ENCODE measurements around the gene HOXB2. TPM values are rescaled to one million over a fixed set of nuclear protein-coding genes. Genes with fewer than 3 reads are reported as not detected.

HOXB2 gene
- total RNA-seq, 2 experiments from 2014 or later, result 13.0 to 13.4 TPM

DNA sequence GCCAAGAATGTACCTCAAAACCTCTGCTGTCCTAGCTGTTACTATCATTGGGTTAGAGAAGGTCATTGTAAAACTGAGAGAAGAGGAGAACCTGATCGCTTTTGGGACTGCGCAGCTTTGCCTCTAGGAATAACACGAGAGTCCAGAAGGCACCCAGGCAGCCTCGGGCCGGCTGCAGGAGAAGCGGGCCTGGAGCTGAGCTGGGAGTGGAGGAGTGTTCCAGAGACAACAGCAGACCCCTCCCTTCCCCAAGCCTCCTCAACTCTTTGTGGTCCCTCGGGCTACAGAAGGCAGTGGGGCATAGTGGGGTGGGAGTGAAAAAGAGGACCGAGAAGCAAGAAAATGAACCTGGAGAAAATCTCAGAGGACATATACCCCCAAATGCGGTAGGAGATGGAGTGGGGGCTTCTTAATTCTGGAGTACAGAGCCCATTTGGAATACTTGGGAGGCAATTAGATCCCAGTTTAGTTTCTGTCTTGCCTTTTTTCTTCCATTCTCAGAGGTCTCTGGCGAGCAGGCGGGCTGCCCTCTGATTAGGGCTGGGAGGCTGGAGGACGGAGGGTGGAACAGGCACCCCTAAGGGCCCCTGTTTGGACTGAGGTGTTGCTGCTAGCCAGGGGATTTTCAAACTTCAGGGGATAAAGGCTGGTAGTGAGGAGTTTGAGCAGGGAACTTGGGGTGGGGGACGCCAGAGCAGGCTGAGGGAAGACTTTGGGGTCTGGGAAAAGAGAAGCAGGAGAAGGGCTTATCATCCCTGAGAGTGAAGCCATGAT, 13.3 kb upstream of the HOXB2 start:
- ChIA-PET CTCF (no interaction called here), POLR2A (no interaction called here)

DNA sequence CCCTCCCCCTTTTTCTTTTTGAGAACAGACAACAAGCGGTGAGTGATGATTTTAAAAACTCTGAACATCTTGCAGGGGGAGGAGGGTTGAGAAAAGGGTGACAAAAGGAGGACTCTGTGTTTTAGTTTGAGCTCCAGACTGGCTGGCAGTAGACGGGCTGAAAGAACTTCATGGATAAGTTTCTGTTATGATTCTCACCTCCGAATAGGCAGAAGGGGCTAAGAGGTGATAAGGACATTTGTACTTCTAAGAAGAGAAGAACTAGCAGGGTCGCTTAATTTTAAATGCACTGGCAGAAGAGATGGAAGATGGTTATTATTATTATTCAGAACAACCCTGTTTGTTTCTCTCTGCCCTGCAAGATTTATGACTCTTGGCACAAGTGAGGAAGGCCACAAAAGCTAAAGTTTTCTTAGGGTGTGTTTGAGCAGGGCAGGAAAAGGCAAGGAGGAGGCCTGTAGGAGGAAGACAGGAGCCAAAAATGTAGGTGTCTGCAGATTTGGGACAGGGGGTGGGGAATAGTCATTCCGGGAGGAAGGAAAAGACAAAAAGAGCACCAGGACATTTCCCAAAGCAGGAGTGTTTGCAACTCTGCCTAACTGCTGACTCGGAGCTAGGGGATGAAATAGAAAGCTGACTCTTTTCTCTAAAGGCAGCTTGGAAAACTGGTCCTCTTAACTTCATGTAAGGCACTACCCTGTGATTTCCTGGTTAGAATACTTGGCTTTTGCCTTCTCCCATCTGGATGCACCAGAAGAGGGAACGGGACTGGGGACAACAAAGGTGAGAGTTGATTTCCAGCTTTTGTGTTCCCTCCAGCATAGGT, 11.9 kb upstream of the HOXB2 start:
- CTCF ChIA-PET, result interaction anchor here (0.7 to 1.0 kb wide), 3 partner anchors 20 to 204 kb away, joined by 3 to 5 read pairs (median 4); no protein-coding TSS in a partner anchor
- POLR2A ChIA-PET, result interaction anchor here (0.5 kb wide), 3 partner anchors 10 to 527 kb away, joined by 3 to 6 read pairs (median 3); no protein-coding TSS in a partner anchor

DNA sequence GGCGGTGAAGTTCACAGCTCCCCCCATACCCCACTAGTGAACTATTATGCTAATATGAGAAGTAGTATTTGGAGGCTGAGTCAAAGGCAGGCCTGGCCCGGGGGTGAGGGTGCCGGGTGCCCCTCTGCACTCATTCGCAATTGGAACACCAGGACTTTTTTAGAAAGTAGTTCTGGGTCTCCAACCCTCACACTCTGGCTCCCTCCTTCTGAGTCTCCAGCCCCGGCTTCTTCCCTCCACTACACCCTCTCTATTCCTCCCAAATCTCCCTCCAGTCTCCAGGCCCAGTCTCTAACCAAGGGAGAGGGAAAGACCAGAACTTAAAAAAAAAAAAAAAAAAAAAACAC, 11.3 kb upstream of the HOXB2 start:
- CTCF ChIA-PET, result interaction anchor here (0.7 to 1.0 kb wide), 3 partner anchors 20 to 203 kb away, joined by 3 to 5 read pairs (median 4); no protein-coding TSS in a partner anchor

DNA sequence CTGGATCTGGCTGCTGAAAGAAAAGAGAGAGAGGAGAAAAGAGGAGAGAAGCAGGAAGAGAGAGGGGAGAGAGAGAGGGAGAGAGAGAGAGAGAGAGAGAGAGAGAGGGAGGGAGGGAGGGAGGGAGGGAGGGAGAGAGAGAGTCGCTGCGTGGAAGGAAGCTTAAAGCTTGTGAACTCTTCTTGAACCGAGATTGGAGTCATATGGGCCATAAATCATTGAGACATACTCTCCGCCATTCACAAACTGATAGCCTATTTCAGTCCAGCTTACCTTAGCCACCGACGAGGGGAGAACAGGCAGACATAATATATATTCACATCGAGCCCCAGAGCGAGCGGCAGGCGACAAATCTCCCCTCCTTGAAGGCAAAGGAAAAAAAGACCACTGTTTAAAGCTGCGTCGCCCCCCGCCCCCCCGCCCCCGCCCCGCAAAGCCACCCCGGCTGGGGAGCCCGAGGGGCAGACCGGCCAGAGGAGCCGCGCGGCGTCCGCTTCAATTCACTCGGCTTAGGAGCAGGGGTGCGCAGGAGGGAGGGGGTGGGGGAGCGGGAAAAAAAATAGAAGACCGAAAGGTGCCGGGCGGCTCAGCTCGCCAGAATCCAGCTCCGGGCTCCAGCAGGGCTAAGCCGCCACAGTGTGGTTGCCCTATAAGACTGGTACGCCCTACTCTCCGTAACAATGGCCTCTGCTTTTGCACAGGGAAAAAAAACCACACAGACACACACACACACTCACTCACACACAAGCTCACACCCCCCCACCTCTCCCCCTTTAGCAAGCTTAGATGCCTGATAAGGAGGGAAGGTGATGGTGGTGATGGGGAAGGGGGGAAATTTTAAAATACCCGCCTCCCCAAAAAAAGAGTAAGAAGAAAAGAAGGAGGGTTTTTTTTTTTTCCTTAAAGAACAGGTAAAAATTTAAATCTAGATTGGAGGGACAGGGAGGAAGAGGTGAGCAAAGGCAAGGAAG, 10.6 kb upstream of the HOXB2 start:
- ChIA-PET CTCF (interaction anchor here (0.7 to 0.9 kb wide), 2 partner anchors 32 to 223 kb away, joined by 3 read pairs; no protein-coding TSS in a partner anchor), POLR2A (interaction anchor here (0.5 to 0.7 kb wide), 2 partner anchors 24 to 431 kb away, joined by 4 to 6 read pairs; no protein-coding TSS in a partner anchor)

More for the DNA sequence above, 11.3 kb upstream of the HOXB2 start:
- POLR2A ChIA-PET, result interaction anchor here (0.5 to 0.7 kb wide), 2 partner anchors 24 to 432 kb away, joined by 4 to 6 read pairs; no protein-coding TSS in a partner anchor

DNA sequence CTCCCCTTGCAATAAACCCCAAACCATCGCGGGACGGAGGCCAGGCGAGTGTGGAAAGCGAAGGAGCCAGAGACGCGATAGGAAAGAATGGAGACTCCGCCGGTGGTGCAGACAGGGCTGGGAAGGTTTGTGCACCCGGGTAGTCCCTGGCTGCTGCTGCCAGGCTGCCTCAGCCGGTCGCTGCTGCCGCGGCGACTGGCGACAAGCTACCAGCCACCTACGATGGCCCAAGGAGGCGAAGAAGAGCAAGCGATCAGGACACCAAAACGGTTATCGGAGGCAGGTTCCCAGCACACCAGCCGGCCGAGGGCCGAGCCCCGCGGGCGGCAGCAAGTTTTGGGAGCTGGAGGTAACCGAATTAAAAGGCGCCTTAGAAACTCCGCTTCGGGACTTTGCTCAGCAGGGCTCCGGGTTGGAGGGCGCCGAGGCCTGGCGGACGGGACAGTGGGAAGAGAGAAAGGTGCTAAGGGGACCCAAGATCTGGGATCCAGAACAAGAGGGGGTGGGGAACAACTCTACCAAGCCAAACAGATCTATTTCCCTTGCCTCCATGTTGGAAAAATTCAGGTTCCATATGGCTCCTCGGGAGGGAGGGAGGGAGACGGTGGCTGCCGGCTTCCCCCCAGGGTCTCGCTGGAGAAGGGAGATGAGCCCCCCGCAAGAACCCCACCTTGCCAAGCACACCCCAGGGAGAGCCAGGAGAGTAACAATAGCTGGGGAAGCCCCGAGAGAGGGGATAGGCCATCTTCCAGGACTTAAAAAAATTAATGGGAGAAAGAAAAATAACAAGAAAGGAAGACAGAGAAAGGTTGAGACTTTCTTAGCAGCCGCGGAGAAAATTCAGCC, 9.7 kb upstream of the HOXB2 start:
- ChIA-PET POLR2A (no interaction called here), CTCF (interaction anchor here (0.9 kb wide), 1 partner anchor 222 kb away, joined by 3 read pairs; no protein-coding TSS in a partner anchor)

DNA sequence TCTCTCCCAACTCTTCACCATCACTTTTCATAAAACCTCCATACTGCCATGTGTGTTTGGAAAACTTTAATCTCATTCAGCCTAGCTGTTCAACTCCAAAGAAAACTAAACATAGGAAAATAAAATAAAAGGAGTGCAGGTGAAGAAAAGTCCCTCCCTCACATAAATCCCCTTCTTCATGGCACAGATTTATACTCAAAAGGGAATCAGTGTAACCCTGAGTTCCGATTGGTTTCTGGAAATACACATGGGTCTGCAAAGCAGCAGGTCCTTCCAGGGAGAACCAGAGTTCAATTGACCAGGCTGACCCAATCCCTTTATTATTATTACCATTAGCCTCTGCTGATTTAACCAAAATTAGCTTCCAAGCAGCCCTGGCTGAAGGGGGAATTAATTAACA, 8.9 kb upstream of the HOXB2 start:
- ChIA-PET POLR2A (no interaction called here), CTCF (no interaction called here)

DNA sequence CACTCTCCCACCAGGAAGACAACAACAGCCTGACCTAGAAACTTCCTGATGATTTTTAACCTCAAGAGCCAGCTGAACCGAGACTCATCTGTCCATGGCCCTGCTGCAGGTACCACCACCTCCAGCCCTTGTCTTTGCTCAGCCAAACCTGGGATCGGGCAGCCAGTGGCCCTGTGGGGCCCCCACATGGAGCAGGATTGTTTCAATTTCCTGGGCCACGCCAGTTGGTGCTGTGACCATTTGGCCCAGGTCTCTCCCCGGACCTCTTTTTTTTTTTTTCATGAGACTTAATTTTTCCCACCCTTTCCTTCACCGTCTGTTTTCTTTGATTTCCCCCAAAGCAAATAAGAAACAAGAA, 8.3 kb upstream of the HOXB2 start:
- ChIA-PET CTCF (no interaction called here), POLR2A (no interaction called here)

DNA sequence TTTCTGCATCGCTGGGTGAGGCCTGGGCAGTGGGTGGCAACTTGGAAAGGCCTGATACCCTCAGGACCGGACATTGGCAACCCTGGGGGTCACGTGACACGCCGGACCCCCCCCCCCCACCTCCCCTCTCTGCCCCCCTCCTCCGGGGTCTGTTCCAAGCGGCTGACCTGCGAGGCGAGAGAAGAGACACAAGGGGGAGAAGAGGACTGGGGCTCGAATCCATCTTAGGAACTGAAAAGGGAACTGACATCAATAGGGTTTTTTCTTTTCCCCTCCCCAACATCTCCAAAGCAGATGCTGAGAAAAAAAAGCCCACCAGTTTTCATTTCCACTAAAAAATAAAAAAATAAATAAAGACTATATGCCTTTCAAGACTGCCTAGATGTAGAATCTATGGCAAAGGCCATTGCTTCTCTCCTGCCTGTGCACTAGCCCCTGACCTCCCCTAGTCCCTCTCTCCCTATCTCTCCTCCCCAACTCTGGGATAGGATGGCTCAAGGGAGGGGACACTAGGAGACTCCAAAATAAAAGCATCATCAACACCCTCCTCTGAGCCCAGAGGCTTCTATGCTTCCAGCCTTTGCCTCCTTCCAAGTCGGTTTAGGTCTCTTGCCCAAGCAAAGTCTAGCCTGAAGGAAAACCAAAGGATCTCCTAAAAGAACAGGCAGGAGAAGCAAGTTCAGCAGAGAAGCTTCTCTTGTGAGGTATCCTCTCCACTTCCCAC, 7.7 kb upstream of the HOXB2 start:
- POLR2A ChIA-PET, result no interaction called here
- CTCF ChIA-PET, result interaction anchor here (0.6 to 1.1 kb wide), 2 partner anchors 11 to 135 kb away, joined by 3 read pairs; no protein-coding TSS in a partner anchor

DNA sequence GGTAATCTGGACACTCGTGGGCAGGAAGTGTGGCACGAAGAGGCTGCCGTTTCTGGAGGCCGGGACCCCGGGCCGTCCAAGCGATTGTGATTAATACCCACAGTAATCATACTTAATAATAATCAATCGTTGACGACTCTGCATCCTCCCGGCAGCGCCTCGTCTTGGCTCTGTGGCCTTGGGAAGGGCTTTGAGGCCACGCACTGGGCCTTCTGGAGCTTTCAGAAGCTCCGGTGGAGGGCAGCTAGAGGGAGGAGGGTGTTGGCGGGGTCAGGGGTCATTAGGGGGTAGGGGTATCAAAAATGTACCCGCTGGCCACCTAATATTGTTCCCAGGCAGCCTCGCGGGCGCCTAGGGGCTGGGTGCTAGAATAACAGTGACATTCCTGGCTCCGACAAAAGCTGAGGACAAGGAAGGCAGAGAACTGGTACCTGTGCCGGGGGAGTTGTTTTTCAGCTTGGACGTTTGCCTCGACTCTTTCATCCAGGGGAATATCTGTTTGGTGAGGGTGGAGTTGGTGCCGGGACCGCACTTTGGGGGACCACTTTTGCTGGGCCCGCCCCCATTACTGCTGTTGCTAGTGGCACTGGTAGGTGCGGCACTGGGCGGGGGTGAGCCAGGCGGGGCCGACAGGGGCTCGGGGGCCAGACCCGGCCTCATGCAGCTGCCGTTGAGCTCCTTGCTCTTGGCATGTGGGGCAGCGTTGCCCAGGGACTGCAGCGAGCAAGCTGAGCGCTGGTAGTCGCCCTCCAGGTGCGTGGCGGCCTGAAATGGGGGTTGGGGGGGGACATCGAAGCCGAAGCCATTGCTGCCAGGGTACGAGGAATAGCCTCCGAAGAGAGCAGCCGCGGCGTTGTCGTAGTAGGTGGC, 6.9 kb upstream of the HOXB2 start:
- POLR2A ChIA-PET, result no interaction called here
- CTCF ChIA-PET, result interaction anchor here (0.6 to 1.1 kb wide), 2 partner anchors 10 to 135 kb away, joined by 3 read pairs; no protein-coding TSS in a partner anchor

DNA sequence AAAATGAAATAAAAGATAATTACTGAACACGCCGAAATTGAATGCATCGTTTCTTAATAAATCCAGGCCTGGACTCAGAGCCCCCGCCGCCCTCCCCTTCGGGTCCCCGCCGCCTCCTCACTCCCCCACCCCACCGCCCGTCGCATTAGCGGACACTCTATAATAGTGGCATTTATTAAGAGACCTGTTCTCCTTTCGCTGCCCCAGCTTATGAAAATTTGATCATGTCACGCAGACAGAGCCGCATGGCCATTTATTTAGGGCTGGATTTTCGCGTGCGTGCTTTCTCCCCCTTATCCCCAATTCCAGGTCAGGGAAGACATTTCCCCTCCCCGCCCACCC, 6.3 kb upstream of the HOXB2 start:
- ChIA-PET CTCF (interaction anchor here (1.1 kb wide), 1 partner anchor 10 kb away, joined by 3 read pairs; no protein-coding TSS in a partner anchor), POLR2A (no interaction called here)

DNA sequence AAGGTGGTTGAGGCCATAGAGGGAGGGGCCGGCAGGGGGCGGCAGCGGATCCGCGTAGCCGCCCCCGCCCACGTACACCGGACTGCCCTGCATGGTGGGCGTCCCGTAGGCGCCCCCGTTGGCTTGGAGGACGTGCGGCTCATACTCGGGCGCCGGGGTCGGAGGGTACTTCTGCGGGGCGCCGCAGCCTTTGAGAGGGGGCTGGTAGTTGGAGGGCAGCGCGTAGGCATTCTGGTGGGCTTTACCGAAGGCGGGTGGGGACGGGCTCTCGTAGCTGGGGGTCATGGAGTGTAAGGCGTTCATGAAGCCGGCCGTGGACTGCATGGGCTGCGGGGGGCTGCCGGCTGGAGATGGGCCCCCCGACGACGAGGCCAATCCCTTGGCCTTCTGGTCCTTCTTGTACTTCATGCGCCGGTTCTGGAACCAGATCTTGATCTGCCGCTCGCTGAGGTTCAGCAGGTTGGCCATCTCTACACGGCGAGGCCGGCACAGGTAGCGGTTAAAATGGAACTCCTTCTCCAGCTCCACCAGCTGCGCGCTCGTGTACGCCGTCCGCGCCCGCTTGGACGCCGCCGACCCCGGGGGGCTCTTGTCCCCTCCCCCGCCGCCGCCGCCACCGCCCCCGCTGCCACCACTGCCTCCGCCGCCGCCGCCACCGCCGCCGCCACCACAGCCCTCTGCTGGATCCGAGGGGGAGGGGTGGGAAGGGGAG, 5.7 kb upstream of the HOXB2 start:
- ChIA-PET POLR2A (no interaction called here), CTCF (no interaction called here)

DNA sequence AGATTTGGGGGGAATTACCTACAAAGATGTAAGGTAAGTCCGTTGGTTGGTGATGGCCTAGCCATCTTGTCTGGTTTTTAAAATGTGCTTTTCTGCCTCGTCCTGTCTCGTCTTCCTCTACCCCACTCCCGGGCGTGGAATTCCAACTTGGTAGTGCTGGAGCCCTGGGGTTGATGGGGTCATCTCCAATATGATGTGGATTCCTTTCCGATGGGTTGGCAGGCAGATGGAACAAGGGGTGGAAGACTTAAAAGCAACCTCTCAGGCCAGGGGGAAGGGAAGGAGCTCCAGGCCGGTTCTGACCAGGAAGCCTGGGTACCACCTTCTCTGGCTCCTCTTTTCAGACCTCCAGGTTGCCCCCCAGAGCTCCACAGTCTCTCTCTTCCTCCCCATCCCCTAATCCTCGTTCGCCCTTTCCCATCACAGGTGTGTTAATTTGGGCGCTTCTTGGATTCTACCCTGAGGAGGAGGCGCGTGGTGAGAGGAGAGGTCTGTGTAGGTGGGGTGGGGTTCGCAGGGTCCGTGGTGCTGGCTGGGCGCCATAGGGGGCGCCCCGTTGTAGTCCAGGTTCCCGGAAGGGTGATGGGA, 5.1 kb upstream of the HOXB2 start:
- ChIA-PET CTCF (no interaction called here), POLR2A (no interaction called here)

DNA sequence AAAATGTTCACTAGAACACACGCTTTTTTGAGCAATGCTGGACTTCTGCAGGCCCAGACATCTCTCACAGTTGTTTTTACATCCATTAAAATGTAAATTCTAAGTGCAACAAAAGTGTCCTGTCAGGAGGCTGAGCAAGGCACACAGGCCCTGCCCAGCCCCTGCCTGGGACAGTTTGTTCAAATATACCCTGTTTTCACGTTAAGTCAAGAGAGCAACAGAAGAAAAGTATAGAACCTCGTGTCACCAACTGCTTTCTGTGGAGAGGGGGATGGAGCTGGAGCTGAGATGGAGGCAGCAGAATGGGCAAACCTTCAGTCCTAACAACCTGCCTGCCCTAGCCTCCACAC, 4.3 kb upstream of the HOXB2 start:
- CTCF ChIA-PET, result interaction anchor here (1.0 kb wide), 1 partner anchor 38 kb away, joined by 3 read pairs; no protein-coding TSS in a partner anchor
- POLR2A ChIA-PET, result no interaction called here

DNA sequence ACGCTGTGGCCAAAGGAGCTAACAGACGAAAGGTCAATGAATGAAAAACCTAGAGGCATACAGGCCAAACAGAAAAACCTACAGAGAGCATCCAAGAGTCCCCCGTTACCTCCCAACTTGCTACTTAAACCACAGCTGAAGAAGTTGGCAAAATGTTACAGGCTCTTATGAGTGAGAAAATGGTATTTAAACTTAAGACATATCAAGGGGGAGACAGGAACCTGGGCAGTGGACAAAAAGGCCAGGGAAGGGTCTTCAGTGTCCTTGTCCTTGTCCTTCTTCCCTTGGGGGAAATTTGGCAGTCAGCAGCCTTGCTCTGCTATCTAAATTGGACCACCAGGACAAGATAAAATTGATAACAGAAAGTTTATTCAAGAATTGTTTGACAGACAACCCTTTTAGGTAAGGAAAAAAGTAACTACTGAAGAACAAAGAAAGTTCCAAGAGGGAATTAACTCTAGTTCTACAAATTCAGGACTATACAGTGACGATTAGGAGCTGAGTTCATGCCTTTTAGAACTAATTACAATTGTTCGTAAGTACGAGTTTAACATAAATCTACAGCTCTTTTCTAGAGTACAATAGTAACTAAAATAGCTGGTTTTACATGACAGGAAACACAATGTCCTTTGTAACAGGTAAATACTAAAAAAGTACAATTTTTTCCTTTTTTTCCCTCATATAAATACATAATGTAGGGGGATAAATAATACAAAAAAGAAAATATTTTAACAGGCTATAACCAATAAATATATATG, 3.8 kb upstream of the HOXB2 start:
- POLR2A ChIA-PET, result no interaction called here

DNA sequence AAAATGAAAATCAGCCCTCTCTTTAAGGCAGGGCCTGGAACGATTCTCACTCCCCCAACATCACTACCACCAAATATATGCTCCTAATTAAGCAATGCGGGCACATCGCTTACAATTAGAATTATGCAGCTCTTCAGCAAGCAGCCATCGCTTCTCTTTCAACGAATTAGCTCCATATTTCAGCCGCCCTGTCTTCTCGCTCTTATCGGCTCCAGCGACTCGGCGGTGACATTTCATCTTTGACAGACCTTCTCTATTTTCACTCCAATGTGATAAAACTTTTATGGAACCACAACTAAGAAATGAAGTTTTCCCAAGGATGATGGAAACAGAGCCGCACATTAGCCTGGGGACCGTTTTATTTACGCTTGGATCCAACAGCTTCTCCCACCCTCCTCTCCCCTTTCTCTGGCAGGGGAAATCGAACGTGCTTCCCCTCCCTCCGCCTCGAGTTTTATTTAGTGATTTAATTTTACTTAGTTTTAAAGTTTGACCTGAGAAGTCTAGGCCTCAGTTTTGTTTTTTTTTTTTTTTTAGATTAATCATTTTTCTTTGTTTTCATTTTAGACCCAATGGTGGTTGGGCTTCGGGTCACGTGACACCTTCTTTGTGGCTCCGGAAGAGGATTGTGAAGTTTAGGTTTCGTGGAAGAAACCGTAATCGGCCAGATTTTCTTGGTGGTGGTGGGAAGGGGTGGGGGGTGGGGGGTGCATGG, 3.1 kb upstream of the HOXB2 start:
- ChIA-PET POLR2A (no interaction called here), CTCF (no interaction called here)

More for the DNA sequence above, 3.8 kb upstream of the HOXB2 start:
- CTCF ChIA-PET, result interaction anchor here (1.0 kb wide), 1 partner anchor 39 kb away, joined by 3 read pairs; no protein-coding TSS in a partner anchor
